PC-9 (cell line): ENCODE data around the gene SRGAP3. TPM values are rescaled to one million over a fixed set of nuclear protein-coding genes. Genes with fewer than 3 reads are reported as not detected.

Experiments
- BruUV-seq: library from RNA; stranded (reverse); fragments of 400-500 nt; replicated peaks from 2 replicates; lab custom pipeline; 2021; lab: Mats Ljungman, UMichigan
- CTCF ChIA-PET: fragments of 300-600 bp; sonication (Branson Sonifier 250); formaldehyde crosslinking; loops from one replicate; lab custom pipeline; 2022; ENCODE audit warnings: antibody characterized with exemption; lab: Charles Lee
- POLR2A ChIA-PET: fragments of 300-600 bp; sonication (Branson Sonifier 250); formaldehyde crosslinking; loops from one replicate; lab custom pipeline; 2022; ENCODE audit warnings: antibody characterized with exemption; ENCODE audit not compliant: unreplicated experiment; lab: Charles Lee
- DNase-seq, 2 experiments: peaks; one replicate each; pipeline versions ENCODE4 v3.0.0 to v3.0.0-alpha.2; 2015 to 2022; ENCODE audit warnings: mixed read lengths in 1 of 2
- H2AFZ ChIP-seq: fragments of 200-600 bp; sonication (generic); 2 replicates; pipeline ENCODE4 v1.8.1; 2017; ENCODE audit warnings: antibody characterized with exemption
- H3F3A ChIP-seq: fragments of 200-600 bp; sonication (generic); 2 replicates; pipeline ENCODE4 v1.8.1; 2017; ENCODE audit warnings: antibody characterized with exemption, mild to moderate bottlenecking, low read depth; ENCODE audit not compliant: insufficient read depth
- H3K27ac ChIP-seq: fragments of 200-600 bp; sonication (generic); 2 replicates; pipeline ENCODE4 v1.6.1; 2016; ENCODE audit warnings: mixed run types
- H3K27me3 ChIP-seq: fragments of 200-600 bp; sonication (generic); 2 replicates; pipeline ENCODE4 v1.6.1; 2016; ENCODE audit warnings: low read depth, mixed run types; ENCODE audit not compliant: insufficient read depth
- H3K36me3 ChIP-seq: fragments of 200-600 bp; sonication (generic); 2 replicates; pipeline ENCODE4 v1.6.1; 2016; ENCODE audit warnings: low read depth, mixed run types
- H3K4me1 ChIP-seq: fragments of 200-600 bp; sonication (generic); replicated peaks from 2 replicates; pipeline ENCODE4 v1.6.1; 2016; ENCODE audit warnings: mixed run types; ENCODE audit not compliant: insufficient read depth
- H3K4me2 ChIP-seq: fragments of 200-600 bp; sonication (generic); 2 replicates; pipeline ENCODE4 v1.6.1; 2017; ENCODE audit warnings: mixed run types
- H3K4me3 ChIP-seq: fragments of 200-600 bp; sonication (generic); 2 replicates; pipeline ENCODE4 v1.6.1; 2016; ENCODE audit warnings: mixed run types
- H3K79me2 ChIP-seq: fragments of 200-600 bp; sonication (generic); 2 replicates; pipeline ENCODE4 v1.6.1; 2017; ENCODE audit warnings: low read depth, mixed run types
- H3K9me2 ChIP-seq: fragments of 200-600 bp; sonication (generic); 2 replicates; pipeline ENCODE4 v1.8.1; 2017; ENCODE audit warnings: mild to moderate bottlenecking; ENCODE audit not compliant: insufficient read depth
- H3K9me3 ChIP-seq: fragments of 200-600 bp; sonication (generic); 2 replicates; pipeline ENCODE4 v1.8.1; 2016; ENCODE audit warnings: low read depth; ENCODE audit not compliant: insufficient read depth
- H4K20me1 ChIP-seq: fragments of 200-600 bp; sonication (generic); 2 replicates; pipeline ENCODE4 v1.8.1; 2017; ENCODE audit not compliant: insufficient read depth
- EZH2 ChIP-seq: fragments of 200-600 bp; sonication (generic); IDR thresholded peaks from 2 replicates; pipeline ENCODE4 v1.8.0; 2017; ENCODE audit warnings: antibody characterized with exemption, low read depth
- intact Hi-C: fragments of 100-400 bp; cut with micrococcal nuclease; formaldehyde crosslinking; loops from one replicate; pipeline ENCODE4 v1.10.0; 2022; ENCODE audit not compliant: unreplicated experiment
- total RNA-seq: library from RNA; stranded (reverse); gene quantifications from 2 replicates; pipeline ENCODE4 v1.2.3, GENCODE V29; 2021
- TF ChIP-seq, protein P1 (sequence below): fragments of 200-600 bp; sonication (generic); conservative IDR thresholded peaks from 2 replicates; pipeline ENCODE4 v1.6.1; 2017; ENCODE audit warnings: mixed run types, antibody characterized with exemption, mild to moderate bottlenecking, moderate library complexity

SRGAP3 gene
- total RNA-seq, 1 experiment from 2014 or later, result 17.5 TPM

DNA sequence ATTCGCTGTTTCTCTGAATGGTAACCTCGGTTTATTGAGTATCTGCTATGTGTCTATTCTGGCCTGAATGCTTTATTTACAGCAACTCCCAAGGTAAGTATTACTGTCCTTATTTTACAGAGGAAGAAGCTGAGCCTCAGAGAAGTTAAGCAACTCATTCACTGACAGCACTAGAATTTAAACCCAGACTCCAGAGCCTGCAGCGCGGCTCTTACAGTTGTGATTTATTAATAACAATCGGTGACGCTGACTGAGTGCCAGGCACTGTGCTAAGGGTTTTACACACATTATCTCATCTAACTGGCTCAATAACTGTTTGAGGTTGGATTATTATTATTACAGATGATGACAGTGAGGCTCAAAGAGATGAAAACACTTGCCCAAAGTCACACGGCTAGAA lies 19.6 kb downstream of the SRGAP3 start:
- Histone ChIP-seq H3K36me3 (no peaks in the 10 kb centered on the region), H3F3A (no peaks in the 10 kb centered on the region), H3K4me1 (no peaks in the 10 kb centered on the region), H3K79me2 (no peaks in the 10 kb centered on the region), H3K27me3 (no peaks in the 10 kb centered on the region), H3K4me2 (no peak overlapping the region), H4K20me1 (no peaks in the 10 kb centered on the region), H3K9me3 (no peaks in the 10 kb centered on the region), H3K27ac (no peak overlapping the region), H3K4me3 (no peak overlapping the region), H3K9me2 (no peaks in the 10 kb centered on the region), H2AFZ (no peak overlapping the region)
- BruUV-seq, result no TSS peak
- intact Hi-C loops, result loop anchor here (2.0 kb wide), 1 partner anchor 55 kb away; no protein-coding TSS in a partner anchor
- ChIA-PET CTCF (no interaction called here), POLR2A (interaction anchor here (0.7 kb wide), 1 partner anchor 671 kb away, joined by 5 read pairs; no protein-coding TSS in a partner anchor)
- TF ChIP-seq, protein P1, sequence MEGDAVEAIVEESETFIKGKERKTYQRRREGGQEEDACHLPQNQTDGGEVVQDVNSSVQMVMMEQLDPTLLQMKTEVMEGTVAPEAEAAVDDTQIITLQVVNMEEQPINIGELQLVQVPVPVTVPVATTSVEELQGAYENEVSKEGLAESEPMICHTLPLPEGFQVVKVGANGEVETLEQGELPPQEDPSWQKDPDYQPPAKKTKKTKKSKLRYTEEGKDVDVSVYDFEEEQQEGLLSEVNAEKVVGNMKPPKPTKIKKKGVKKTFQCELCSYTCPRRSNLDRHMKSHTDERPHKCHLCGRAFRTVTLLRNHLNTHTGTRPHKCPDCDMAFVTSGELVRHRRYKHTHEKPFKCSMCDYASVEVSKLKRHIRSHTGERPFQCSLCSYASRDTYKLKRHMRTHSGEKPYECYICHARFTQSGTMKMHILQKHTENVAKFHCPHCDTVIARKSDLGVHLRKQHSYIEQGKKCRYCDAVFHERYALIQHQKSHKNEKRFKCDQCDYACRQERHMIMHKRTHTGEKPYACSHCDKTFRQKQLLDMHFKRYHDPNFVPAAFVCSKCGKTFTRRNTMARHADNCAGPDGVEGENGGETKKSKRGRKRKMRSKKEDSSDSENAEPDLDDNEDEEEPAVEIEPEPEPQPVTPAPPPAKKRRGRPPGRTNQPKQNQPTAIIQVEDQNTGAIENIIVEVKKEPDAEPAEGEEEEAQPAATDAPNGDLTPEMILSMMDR, result no peak
- TF ChIP-seq EZH2, result no peak
- no peak for DNase-seq

DNA sequence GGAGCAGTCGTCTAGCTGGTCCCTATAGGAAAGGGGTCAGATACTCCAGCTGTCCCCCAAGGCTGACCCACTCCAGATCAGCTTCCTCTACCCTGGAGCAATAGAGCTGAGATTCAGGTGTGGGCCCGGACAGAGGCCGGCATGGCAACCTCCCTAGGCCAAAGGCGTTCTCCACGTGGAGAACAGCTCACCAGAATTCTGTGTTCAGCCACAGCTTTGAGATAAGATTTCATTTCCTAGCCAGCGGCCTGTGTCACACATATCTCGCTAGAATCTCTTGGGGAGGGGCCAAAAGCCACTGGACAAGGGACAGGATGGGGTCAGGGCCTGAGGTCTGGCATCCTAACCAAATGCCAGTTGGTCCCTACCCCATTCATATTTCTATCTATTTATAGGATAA lies 20.1 kb downstream of the SRGAP3 start:
- BruUV-seq, result no TSS peak
- ChIA-PET POLR2A (interaction anchor here (0.6 to 0.7 kb wide), 2 partner anchors 20 to 670 kb away, joined by 3 to 5 read pairs; partner anchors contain the start of gene SRGAP3), CTCF (no interaction called here)
- intact Hi-C loops, result loop anchor here (2.0 kb wide), 1 partner anchor 55 kb away; no protein-coding TSS in a partner anchor
- Histone ChIP-seq H3K4me2 (no peak overlapping the region), H3K27ac (no peak overlapping the region), H3K9me3 (no peaks in the 10 kb centered on the region), H3K4me1 (no peaks in the 10 kb centered on the region), H4K20me1 (no peaks in the 10 kb centered on the region), H3K4me3 (no peak overlapping the region), H3K27me3 (no peaks in the 10 kb centered on the region), H3F3A (no peaks in the 10 kb centered on the region), H3K36me3 (no peaks in the 10 kb centered on the region), H3K79me2 (no peaks in the 10 kb centered on the region), H2AFZ (no peak overlapping the region), H3K9me2 (no peaks in the 10 kb centered on the region)
- peak in 1 of 2 experiments; percentile 50 for DNase-seq
- TF ChIP-seq EZH2, result no peak
- TF ChIP-seq, protein P1, result no peak

DNA sequence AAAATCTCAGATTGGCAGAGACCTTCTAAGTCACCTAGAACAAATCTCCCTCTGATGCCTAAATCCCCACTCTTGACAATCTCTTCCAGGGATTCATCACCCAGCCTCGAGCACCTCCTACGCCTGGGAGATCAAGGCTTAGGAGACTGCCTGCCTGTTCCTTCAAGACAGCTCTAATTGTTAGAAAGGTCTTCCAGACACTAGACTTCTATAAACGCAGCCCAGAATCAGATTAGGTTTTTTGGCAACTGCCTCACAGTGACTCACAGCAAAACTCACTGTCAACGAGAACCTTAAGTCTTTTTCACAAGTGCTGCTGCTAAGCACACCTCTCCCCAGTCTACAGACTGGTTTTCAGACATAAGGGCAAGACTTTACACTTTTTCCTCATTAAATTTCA lies 23.1 kb downstream of the SRGAP3 start:
- Histone ChIP-seq H2AFZ (no peak overlapping the region), H3K9me3 (no peaks in the 10 kb centered on the region), H3K4me1 (no peaks in the 10 kb centered on the region), H3K36me3 (no peaks in the 10 kb centered on the region), H3K4me3 (no peak overlapping the region), H3K4me2 (no peak overlapping the region), H3K9me2 (no peaks in the 10 kb centered on the region), H3K79me2 (no peaks in the 10 kb centered on the region), H4K20me1 (no peaks in the 10 kb centered on the region), H3F3A (no peaks in the 10 kb centered on the region), H3K27me3 (no peaks in the 10 kb centered on the region), H3K27ac (no peak overlapping the region)
- POLR2A ChIA-PET, result no interaction called here
- peak; percentile 10 to 52 for DNase-seq
- no peak for TF ChIP-seq EZH2
- TF ChIP-seq, protein P1, result no peak
- no TSS peak for BruUV-seq
- intact Hi-C loops, result no loop called here
- CTCF ChIA-PET, result no interaction called here
